Globus pallidus (tissue), 1 donor: Measurements from ENCODE around the gene HOXA3.

Experiments
- DNase-seq: peaks from one replicate; pipeline ENCODE4 v3.0.0-alpha.2; 2015; ENCODE audit warnings: low spot score

Gene HOXA3

DNA sequence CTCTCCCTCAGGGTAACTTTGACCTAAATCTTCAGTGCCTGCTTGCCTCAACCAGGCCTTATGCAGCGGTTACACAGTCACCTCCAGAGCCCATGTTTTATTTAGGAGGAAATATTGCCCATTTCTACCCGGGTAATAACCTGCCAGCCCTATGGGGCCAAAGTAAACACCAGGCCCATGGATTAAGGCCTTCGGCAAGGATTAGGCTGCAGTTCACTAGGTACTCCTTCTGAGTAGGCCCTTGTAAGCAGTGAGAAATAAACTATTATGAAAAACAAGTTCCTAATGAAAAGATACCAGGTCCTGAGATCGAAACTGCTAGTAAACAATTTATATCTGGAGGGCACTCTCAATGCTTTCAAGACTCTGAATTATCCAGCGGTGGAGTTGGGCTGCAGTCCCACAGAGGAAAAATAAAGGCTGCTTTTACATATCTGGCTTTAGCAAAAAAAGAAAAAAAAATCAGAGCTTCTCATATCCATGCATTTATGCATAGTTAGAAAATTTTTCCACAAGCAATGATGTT is 25.5 kb upstream of the HOXA3 start:
- DNase-seq: no peak

- DNase-seq: no peak
Measured at GRCh38 chr7:27176962-27177794, 24.8 kb upstream of the HOXA3 start.

- no peak for DNase-seq
Measured at GRCh38 chr7:27176524-27176845, 24.1 kb upstream of the HOXA3 start.

GRCh38 chr7:27175626-27176523 is 23.5 kb upstream of the HOXA3 start:
- DNase-seq: no peak

DNA sequence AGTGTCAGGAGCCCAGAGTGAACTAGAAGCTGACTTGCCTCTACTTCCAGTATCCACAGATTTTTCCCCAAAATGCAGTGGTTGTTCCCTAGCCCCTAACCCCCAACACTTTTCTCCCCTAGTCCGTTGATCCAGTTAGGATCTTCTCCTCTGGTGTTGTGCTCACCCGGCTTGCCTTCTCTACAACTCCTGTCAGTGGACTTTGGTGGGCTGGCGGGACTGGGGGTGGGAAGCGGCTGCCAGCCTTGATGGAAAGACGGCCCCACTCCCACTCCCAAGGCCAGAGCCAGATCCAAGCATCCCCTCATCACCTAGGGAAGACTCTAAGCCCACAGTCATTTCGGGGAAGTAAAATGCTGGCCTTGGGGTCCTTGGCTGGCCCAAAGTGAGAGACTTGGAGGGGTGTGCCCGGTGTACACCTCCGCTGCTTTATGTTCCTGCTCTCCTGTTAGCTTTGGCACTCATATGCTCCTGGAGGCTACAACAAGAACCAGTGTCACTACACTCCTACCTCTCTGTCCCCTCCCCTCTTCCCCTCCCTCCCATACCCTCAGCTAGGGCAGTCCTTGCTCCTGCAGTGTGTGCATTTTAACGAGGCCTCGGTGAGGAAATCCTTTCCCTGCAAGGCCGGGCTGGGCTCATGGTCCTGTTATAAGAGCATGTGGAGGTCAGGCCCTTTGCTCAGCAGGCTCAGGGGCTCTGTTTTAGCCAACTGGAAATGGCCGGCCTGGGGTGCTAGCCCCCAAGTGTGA is 22.7 kb upstream of the HOXA3 start:
- DNase-seq: no peak

DNA sequence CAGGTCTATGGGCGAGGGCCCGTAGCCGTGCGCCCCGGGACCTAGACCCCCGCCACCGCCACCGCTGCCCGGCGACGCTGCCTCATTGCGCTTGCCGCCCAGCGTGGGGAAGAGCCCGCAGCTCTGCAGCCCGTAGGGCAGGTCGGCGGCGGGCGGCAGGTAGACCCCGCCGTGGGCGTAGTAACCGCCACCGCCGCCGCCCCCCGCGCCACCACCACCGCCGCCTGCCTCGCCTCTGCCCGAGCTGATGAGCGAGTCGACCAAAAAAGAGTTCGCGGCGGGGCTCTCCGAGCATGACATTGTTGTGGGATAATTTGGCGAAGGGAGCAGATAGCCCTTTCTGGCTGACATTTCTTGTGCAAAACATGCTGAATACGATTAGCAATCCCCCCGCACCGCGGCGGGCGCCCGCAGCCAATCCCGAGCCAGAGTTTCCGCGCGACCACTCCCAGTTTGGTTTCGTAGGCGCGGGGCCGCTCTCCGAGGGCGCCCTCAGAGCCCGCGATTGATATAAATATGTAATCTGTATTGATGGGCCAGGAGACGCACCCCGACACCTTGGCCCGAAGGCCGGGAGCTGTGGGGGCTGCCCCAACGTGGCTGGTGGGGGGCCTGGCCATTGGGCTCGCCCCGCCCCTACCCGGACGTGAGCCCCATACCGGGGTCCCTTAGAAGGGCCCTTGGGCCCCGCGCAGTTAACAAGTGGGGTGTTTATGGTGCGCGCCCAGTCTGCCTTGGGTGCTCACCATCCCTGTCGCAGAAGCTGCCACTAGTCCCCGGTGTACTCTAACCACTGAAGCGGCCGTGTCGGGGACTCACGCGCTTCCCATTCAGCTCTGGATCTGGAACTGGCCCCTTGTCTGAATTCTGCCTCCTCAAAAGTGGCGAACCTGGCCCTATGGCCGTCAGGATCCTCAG is 21.8 kb upstream of the HOXA3 start, which contains the start of gene HOXA10:
Gene HOXA10 (minus strand): TSS at position 365 of the 918 bp plus-strand sequence. CDS start 14 bp downstream, at position 351.
- DNase-seq: no peak

DNA sequence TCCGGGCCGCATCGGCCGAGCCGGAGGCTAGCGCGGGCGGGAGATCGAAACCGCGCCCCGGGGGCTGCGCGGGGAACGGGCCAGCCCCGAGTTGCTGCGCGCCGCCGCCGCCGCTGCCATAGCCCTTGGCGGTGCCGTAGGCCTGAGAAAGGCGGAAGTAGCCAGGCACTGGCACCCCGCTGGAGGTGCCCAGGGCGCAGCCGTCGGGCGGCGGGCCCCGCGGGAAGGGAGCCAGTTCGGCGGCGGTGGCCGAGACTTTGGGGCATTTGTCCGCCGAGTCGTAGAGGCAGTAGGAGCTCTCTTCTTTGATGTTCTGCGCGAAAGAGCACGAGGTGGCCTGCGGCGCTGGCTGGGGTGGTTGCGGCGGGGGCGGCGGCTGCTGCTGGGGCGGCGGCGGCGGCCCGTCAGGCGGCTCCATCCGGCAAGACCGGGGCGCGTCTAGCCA is 21.1 kb upstream of the HOXA3 start:
- no peak for DNase-seq

GRCh38 chr7:27172823-27173510 is 20.6 kb upstream of the HOXA3 start:
- DNase-seq: no peak

DNA sequence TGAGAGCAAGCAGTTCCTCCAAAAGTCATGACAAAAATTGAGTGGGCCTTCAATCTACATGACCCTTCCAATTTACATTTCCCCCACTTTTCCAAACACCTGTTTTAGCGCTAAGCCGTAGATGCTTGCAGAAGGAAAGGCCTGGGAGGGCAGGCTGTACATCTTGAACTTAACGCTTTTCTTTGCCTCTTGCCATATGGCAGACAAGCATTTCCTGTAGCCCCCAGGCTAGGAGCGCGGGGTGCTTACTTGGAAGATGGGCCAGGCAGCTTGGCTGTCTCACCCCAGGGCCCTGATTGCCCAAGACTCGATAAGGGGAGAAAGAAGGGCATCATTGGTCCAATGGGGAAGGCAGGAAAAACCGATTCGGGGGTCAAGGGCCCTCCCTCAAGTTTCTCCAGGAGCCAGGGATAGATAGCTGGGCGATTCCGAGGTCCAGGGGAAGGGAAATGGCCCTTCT is 20.0 kb upstream of the HOXA3 start:
- no peak for DNase-seq

GRCh38 chr7:27171637-27172314 is 19.4 kb upstream of the HOXA3 start:
- no peak for DNase-seq

DNA sequence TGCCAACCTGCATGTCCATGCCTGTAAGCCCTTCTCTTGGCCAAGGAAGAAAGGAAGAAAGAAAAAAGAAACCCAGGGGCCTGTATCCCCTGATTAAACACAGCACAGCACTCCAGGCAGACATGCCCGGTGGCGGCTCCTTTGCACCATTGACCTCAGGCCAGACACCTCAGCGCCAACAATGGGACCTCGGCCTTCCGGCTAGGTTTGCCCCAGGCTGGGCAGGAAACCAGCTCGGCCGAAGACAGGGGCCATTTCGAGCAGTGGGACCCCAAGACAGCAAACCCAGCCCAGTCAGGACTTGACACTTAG is 18.9 kb upstream of the HOXA3 start:
- no peak for DNase-seq

GRCh38 chr7:27170426-27171324 is 18.3 kb upstream of the HOXA3 start:
- no peak for DNase-seq

DNA sequence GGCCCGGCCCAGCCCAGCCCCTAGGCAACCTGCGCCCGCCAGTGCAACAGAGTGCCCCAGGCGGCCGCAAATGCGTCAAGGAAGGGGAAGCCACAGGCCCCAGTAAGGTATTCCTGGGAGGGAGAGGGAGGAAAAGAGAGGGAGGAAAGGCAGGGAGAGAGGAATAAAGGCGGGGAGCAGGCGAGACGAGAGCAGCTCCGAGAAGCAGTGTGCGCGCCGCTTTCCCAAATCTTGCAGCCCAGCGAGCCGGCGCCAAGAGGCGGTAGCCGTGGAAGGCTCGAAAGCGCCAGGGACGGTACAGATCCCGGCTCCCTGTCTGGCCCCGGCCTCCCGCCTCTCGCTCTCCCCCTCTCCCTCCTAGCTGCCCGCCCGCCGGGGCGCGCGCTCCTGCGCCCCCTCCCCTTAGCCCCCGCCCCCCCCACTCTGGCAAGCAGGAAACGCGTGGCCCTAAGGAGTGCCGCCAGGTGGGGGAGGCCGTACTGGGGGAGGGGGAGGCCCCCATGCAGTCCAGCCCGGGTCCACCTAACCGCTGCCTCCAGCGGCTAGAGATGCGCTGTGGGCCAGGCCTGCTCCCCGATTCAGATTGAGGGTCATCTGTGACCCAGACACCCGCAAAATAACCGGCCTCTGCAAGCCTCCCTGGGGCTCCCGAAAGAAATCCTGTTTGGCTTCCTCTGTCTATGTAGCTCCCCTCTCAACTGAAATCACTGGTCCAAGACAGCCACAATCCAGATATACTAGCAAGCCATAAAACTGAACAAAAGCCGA is 17.5 kb upstream of the HOXA3 start:
- DNase-seq: no peak

DNA sequence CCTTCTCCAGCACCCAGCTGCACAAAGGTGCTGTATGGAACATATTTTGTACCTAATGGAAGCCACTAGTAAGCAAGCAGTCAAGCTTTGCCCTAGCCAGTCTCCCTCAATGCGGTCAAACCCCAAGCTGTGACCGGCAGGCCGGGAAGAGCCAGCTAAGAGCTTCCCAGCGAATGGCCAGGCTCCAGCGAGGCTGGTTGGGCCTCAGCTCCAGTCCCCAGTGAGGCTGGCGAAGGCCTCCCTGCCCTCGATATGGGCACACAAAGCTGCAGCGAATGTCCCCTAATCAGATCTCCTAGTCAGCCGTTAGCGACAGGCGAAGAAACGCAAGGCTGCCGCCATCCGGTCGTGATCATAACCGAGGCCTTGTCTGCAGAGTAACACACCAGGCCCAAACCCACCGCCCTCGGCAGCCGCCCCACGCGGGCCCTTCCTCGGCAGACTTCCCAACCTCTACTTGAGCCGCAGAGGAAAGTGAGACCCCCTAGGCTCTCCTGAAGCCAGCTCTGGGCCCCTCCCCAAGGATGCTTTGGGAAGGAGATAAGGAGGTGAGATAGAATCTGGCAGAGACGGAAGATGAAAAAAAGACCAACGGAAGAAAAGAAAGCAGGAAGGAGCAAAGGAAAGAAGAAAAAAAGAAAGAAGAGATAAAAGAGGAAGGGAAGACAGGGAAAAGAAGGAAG is 16.0 kb upstream of the HOXA3 start:
- DNase-seq: no peak

GRCh38 chr7:27167916-27168264 is 15.5 kb upstream of the HOXA3 start:
- no peak for DNase-seq

DNA sequence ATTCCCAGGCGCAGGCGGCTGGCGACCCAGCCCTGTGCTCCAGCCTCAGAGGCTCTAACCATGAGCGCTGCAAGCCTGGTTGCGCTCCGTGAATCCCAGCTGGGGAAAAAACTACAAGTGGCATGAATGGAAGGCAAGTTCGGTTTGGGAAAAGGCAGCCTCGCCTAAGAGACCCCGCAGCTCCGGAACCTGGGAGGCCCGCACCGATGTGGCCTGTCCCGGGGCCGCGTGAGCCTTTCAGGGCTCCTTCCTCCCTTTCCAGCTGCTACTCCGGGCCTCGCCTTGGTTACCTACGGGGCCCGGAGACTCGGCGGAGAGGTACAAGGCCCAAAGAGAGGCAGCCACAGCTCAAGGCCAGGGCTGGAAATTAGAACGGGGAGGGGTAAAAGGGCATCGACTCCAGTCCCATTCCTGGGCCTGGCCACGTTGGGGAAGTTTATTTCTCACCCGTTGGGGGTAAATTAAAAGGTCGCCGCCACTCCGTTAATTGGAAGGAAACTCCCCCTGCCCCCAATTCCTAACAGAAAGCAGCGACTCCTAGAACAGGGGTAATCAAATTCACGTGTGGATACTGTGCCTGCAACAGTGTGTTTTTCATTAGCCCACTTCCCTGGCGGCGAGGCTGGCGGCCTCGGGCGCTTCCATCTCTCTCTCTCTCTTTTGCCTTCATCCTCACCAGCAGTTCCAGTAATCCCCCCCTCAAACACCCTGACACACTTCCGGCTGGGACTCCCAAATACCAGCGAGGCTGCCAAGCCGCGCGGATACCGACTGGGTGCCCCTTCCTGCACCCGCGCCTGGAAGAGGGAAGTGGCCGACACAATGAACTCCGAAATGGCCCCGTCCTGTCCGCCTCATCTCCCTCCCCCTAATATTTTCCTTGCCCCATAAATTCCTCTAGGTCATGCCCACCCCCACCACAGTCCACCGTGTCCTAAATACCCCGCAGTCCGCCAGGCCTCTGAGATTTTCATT is 14.4 kb upstream of the HOXA3 start:
- DNase-seq: no peak
